GM19467 (cell line): Measurements from ENCODE around the gene PIGC.

ENCODE experiments used
- ATAC-seq: cut with Tn5 transposase; IDR thresholded peaks from one replicate; pipeline ENCODE4 v1.9.1; 2021; ENCODE audit warnings: mild to moderate bottlenecking, moderate library complexity; ENCODE audit not compliant: unreplicated experiment

Gene PIGC

GRCh38 chr1:172431721-172432192, 12.1 kb downstream of the PIGC start:
- no peak for ATAC-seq

GRCh38 chr1:172431204-172431603, 12.7 kb downstream of the PIGC start:
- no peak for ATAC-seq

- ATAC-seq: no peak
Observed at GRCh38 chr1:172430128-172430454, 13.8 kb downstream of the PIGC start.

- ATAC-seq: no peak
Observed at GRCh38 chr1:172429331-172430127, 14.3 kb downstream of the PIGC start.

GRCh38 chr1:172427191-172427590, 16.7 kb downstream of the PIGC start:
- no peak for ATAC-seq

GRCh38 chr1:172425339-172425738, 18.5 kb downstream of the PIGC start:
- ATAC-seq: no peak

- ATAC-seq: no peak
Observed at GRCh38 chr1:172423336-172423735, 20.5 kb downstream of the PIGC start.

GRCh38 chr1:172421974-172422604, 21.8 kb downstream of the PIGC start:
- no peak for ATAC-seq

- ATAC-seq: no peak
Observed at GRCh38 chr1:172420385-172420784, 23.5 kb downstream of the PIGC start, which contains the start of gene C1orf105. Gene C1orf105, plus strand, starts transcription at chr1:172420685. Its CDS starts 201 bp downstream, at chr1:172420886.

- no peak for ATAC-seq
Observed at GRCh38 chr1:172417557-172417956, 26.3 kb downstream of the PIGC start.

GRCh38 chr1:172416496-172417035, 27.3 kb downstream of the PIGC start:
- no peak for ATAC-seq

GRCh38 chr1:172414331-172414730, 29.5 kb downstream of the PIGC start:
- no peak for ATAC-seq

GRCh38 chr1:172411791-172412338, 32.0 kb downstream of the PIGC start:
- ATAC-seq: no peak

- ATAC-seq: no peak
Observed at GRCh38 chr1:172410027-172410426, 33.8 kb downstream of the PIGC start.

GRCh38 chr1:172408958-172409357, 34.9 kb downstream of the PIGC start:
- ATAC-seq: no peak

GRCh38 chr1:172406968-172407367, 36.9 kb downstream of the PIGC start:
- no peak for ATAC-seq

- ATAC-seq: no peak
Observed at GRCh38 chr1:172405912-172406311, 38.0 kb downstream of the PIGC start.

GRCh38 chr1:172404121-172404520, 39.7 kb downstream of the PIGC start:
- ATAC-seq: no peak

- no peak for ATAC-seq
Observed at GRCh38 chr1:172402878-172403569, 40.8 kb downstream of the PIGC start.

GRCh38 chr1:172401892-172402291, 42.0 kb downstream of the PIGC start:
- ATAC-seq: no peak

- ATAC-seq: no peak
Observed at GRCh38 chr1:172401477-172401876, 42.4 kb downstream of the PIGC start.
